VCaP (cell line): ENCODE data around the gene TTBK2.

Experiments used
- H3K27ac ChIP-seq: fragments of 450-650 bp; 2 replicates; pipeline ENCODE4 v1.5.1; 2017
- CTCF ChIP-seq: fragments of 450-650 bp; conservative IDR thresholded peaks from 2 replicates; pipeline ENCODE4 v1.5.1; 2017; ENCODE audit warnings: mild to moderate bottlenecking, moderate library complexity

TTBK2 gene

DNA sequence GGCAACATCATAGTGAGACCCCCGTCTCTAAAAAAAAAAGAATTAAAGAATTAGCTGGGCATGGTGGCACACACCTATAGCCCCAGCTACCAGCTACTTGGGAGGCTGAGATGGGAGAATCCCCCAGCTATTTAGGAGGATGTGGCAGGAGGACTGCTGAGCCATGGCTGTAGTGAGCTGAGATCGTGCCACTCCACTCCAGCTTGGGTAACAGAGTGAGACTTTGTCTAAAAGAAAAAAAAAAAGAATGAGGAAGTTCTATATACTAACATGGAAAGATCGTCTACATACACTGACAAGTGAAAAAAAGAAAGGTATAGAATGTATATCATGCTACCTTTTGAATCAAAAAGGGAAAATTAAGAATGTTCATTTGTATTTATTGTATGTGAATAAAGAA, 99.8 kb downstream of the TTBK2 start:
- TF ChIP-seq CTCF, result no peak
- H3K27ac ChIP-seq, result no peak overlapping the region

DNA sequence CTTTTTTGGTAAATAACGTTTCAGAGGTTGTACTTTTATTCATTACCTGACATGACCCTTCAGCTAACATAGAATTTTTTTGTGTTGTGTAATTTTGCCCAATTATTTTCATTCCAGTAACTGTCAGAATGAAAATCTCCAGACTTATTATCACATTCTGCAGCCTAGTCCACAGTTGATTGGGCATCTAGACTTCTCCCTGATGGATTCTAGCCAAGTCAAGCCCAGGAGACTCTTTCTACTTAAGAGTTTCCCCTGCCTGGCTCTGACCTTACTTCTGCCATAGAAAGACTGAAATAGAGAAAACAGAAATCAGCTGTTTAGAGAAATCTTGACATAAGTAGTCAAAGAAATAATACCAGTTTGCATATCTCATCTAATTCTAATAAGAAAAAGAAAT, 100.8 kb downstream of the TTBK2 start:
- no peak for TF ChIP-seq CTCF
- no peak overlapping the region for H3K27ac ChIP-seq

- H3K27ac ChIP-seq, result no peak overlapping the region
- no peak for TF ChIP-seq CTCF
These were observed 109.1 kb downstream of the TTBK2 start for GRCh38 chr15:42811433-42811832.

- H3K27ac ChIP-seq, result no peak overlapping the region
- TF ChIP-seq CTCF, result no peak
These were observed 111.7 kb downstream of the TTBK2 start for GRCh38 chr15:42808913-42809312.

DNA sequence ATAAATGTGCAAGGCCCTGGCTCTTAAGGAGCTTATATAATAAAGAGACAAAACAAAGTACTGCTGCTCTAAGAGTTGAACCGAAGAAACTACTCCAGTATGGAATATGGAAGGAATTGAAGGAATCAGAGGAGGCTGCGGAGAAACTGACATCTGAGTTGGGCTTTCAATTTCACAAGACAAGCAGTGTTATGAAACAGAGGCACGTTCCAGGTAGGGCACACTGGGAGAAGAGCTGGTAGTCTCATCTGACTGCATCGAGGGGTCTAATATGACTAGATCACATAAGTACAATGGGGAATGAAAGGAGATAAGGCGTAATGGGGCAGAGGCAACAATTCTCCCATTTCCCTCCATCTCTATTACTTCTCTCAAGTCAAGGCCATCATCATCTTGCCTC, 115.3 kb downstream of the TTBK2 start:
- H3K27ac ChIP-seq, result no peak overlapping the region
- TF ChIP-seq CTCF, result no peak

DNA sequence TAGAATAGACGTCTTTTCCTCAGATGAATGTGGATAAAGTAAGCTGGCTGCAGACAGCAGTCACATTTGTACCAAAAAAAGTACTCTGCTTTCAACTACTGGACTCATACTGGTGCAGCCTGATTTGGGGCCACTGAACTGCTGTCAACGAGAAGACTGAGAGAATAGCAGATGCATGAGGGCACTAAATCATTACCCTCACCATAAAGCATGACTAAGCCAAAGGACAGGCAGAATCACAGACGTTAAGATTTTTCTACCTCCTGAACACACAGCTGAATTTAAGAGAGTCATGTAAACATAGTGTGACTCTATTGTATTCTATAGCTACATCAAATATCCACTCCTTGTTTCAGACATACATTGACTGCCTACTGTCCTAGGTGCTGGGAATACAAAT, 115.8 kb downstream of the TTBK2 start:
- TF ChIP-seq CTCF, result no peak
- no peak overlapping the region for H3K27ac ChIP-seq

DNA sequence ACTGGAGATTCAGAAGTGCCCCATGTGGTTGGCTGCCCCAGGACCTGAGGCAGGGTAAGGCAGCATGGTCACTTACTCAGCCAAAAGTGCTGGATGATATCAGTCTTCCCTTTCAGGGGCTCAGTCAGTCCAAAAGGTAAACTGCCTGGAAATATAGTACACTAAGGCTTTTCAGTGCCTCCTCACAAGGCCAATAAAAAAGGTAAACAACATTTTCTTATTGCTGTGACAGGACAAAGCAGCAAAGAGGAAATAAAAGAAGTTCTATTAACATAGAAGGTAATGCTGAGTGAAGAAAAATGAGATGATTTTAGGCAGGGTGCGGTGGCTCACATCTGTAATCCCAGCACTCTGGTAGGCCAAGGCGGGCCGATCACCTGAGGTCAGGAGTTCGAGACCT, 117.1 kb downstream of the TTBK2 start:
- H3K27ac ChIP-seq, result no peak overlapping the region
- TF ChIP-seq CTCF, result no peak

- H3K27ac ChIP-seq, result no peak overlapping the region
- TF ChIP-seq CTCF, result no peak
These were observed 118.4 kb downstream of the TTBK2 start for GRCh38 chr15:42802168-42802567.
